Body of pancreas (tissue), 4 donors: ENCODE measurements around the gene DAGLB. TPM values are rescaled to one million over a fixed set of nuclear protein-coding genes. Genes with fewer than 3 reads are reported as not detected.
A peak's percentile ranks its signal among the peaks of the same experiment; 100 is the strongest.
"Not testable (repeated sequence)": the region's sequence is repeated elsewhere in the genome, so short reads cannot be mapped to it uniquely, and the experiment has no call there.

ENCODE experiments used
- ATAC-seq: fragments of 150-250 bp; one replicate; pipeline ENCODE4 v1.9.1; 2016
- DNase-seq, 4 donors: peaks; one replicate each; pipeline ENCODE4 v3.0.0-alpha.2; 2019
- H3K27ac ChIP-seq, 4 donors: fragments of 200-600 bp; sonication (generic); 1 replicate in 3 of 4; 2 replicates in 1 of 4; pipeline versions ENCODE4 v1.5.1 to v1.6.1; 2016 to 2019; ENCODE audit warnings: mild to moderate bottlenecking in 1 of 4, mixed read lengths in 1 of 4, moderate library complexity in 1 of 4
- H3K27me3 ChIP-seq, 2 donors: fragments of 200-600 bp; sonication (generic); one replicate each; pipeline ENCODE4 v1.6.0; 2016; ENCODE audit warnings: mild to moderate bottlenecking in 1 of 2
- H3K36me3 ChIP-seq, 2 donors: fragments of 200-600 bp; sonication (generic); replicated peaks in 1 of 2; 2 replicates each; pipeline ENCODE4 v1.5.1; 2016; ENCODE audit warnings: low read depth in 2 of 2; ENCODE audit not compliant: insufficient read depth in 1 of 2
- H3K4me1 ChIP-seq: fragments of 200-600 bp; sonication (generic); one replicate; pipeline ENCODE4 v1.6.0; 2016
- H3K4me3 ChIP-seq, 2 donors: fragments of 200-600 bp; sonication (generic); 1 replicate in 1 of 2; 2 replicates in 1 of 2; pipeline ENCODE4 v1.5.1; 2016 to 2019
- H3K9me3 ChIP-seq, 3 donors: fragments of 200-600 bp; sonication (generic); 1 replicate in 2 of 3; 2 replicates in 1 of 3; pipeline ENCODE4 v1.5.1; 2016
- CTCF ChIP-seq, 7 experiments: fragments of 450-650 bp in 4 of 7; fragments of 200-600 bp in 3 of 7; sonication (generic) in 3 of 7; IDR thresholded peaks; one replicate each; pipeline ENCODE4 v1.5.1; 2016 to 2019; ENCODE audit warnings: antibody characterized with exemption in 7 of 7
- POLR2A ChIP-seq, 3 donors: fragments of 450-650 bp; IDR thresholded peaks; one replicate each; pipeline ENCODE4 v1.6.1; 2016; ENCODE audit warnings: antibody characterized with exemption in 3 of 3, mild to moderate bottlenecking in 2 of 3
- WGBS, 2 donors: methylation state at CpG; one replicate each; pipeline ENCODE4 v1.1.5; 2017; 5-methylcytosine and 5-hydroxymethylcytosine counted together
- intact Hi-C: fragments of 100-400 bp; cut with DNase I; formaldehyde crosslinking; loops from one replicate; pipeline ENCODE4 v1.15.1; 2023
- total RNA-seq, 2 donors: library from RNA; depleted of rRNA; stranded (reverse); fragments of >200 nt; gene quantifications; one replicate each; pipeline ENCODE4 v1.1.0, GENCODE V29; 2016

DAGLB gene
- total RNA-seq, 2 donors from 2014 or later, result 7.8 to 34.6 TPM

GRCh38 chr7:6380310-6381095, 67.3 kb downstream of the DAGLB start:
- Histone ChIP-seq H3K27me3 (no peaks in the 10 kb centered on the region), H3K4me3 (no peak overlapping the region), H3K9me3 (no peaks in the 10 kb centered on the region), H3K4me1 (peaks cover 70% of the 10 kb centered on the region), H3K27ac (no peak overlapping the region), H3K36me3 (no peaks in the 10 kb centered on the region)
- ATAC-seq (no peak), DNase-seq (no peak)
- intact Hi-C loops, result no loop called here
- TF ChIP-seq CTCF (IDR thresholded peaks at IDR 0.05) (no peak), POLR2A (IDR thresholded peaks at IDR 0.05) (no peak)
- WGBS, 2 donors, result 82 to 95% methylated on average over 3 of the region's 3 CpGs

DNA sequence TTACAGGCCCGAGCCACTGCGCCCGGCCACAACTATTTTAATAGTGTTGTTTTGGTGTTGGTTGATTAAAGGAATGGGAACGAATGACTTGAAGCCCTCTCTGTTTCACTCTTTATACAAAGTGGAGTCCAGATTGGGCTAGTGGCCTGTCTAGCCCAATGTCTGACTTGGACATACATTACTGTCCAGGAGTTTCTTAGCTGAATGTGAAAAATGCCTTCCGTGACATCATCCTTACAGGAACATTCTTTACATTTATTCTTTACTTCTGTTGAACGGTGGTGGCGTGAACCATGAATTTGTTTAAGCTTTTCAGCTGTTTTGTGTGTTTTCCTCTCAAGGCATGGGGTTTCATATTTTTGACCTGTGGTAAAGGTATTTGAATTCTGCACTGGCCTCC, 67.9 kb downstream of the DAGLB start:
- WGBS, 2 donors, result 86 to 87% methylated on average over 7 of the region's 7 CpGs
- Histone ChIP-seq H3K9me3 (no peaks in the 10 kb centered on the region), H3K4me1 (peaks cover 64% of the 10 kb centered on the region), H3K27ac (no peak overlapping the region), H3K36me3 (no peaks in the 10 kb centered on the region), H3K4me3 (no peak overlapping the region), H3K27me3 (no peaks in the 10 kb centered on the region)
- intact Hi-C loops, result no loop called here
- TF ChIP-seq POLR2A (IDR thresholded peaks at IDR 0.05) (no peak), CTCF (IDR thresholded peaks at IDR 0.05) (no peak)
- no peak for ATAC-seq
- no peak for DNase-seq

DNA sequence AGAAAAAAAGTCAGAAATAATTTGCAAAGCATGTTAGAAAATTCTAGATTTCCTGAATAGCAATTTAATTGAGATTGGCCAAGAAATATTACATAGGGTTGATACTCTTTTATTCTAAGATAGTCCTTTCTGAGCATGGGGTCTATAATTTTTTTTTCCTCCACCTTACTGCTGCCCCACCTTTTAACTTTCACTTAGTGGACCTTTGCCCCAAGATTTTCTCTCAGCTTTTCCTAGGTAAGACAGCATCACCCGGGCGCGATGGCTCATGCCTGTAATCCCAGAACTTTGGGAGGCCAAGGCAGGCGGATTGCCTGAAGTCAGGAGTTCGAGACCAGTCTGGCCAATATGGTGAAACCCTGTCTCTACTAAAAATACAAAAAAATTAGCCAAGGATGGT, 69.2 kb downstream of the DAGLB start:
- intact Hi-C loops, H3K27me3 ChIP-seq, H3K27ac ChIP-seq, ATAC-seq, H3K4me3 ChIP-seq, H3K9me3 ChIP-seq, DNase-seq, H3K36me3 ChIP-seq: not testable (repeated sequence)
- peaks cover 56% of the 10 kb centered on the region for H3K4me1 ChIP-seq
- 89% methylated on average over 5 of the region's 5 CpGs for WGBS, 2 donors

GRCh38 chr7:6376820-6377219, 70.9 kb downstream of the DAGLB start:
- intact Hi-C loops, result no loop called here
- TF ChIP-seq POLR2A (IDR thresholded peaks at IDR 0.05), result no peak
- TF ChIP-seq CTCF (IDR thresholded peaks at IDR 0.05), result no peak
- DNase-seq, result no peak
- no peaks in the 10 kb centered on the region for H3K36me3 ChIP-seq
- peak overlapping the region in 2 of 4 donors; percentile 1 to 94 for H3K27ac ChIP-seq
- peaks cover 59% of the 10 kb centered on the region for H3K4me1 ChIP-seq
- H3K9me3 ChIP-seq, result no peaks in the 10 kb centered on the region
- ATAC-seq, result no peak
- H3K4me3 ChIP-seq, result no peak overlapping the region
- WGBS, 2 donors, result 38 to 40% methylated on average over 7 of the region's 7 CpGs
- no peaks in the 10 kb centered on the region for H3K27me3 ChIP-seq

DNA sequence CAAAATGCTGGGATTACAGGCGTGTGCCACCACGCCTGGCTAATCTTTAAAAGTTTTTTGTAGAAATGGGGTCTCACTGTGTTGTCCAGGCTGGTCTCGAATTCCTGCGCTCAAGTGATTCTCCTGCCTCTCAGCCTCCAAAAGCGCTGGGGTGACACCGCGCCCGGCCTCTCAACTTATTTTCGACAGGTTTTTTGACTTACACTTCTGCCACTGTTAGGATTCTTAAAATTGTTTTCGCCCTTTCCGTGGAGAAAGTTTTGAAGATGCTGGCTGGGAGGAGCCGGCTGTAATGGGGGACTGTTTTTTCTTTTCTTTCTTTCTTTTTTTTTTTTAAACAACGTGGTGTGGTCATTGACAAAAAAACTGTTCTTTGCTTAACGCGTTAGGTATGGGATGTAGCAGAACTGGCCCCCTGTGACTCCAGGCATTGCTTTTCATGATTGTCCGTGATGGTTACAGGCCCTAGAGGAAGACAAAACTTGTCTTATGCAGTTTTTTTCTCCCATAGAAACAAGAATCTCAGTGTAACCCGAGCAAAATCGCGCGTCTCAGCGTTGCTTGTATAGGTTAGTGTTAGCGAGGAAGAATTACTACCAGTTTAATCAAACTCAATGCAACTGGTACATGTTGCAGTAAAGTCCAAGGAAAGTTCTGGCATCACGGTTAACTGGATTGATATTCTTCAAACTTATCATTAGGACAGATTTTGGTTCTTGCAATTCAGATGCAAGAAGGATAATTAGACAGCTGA, 72.2 kb downstream of the DAGLB start:
- peak in 1 of 4 donors; percentile 20 for DNase-seq
- Histone ChIP-seq H3K4me3 (peak overlapping the region; percentile 47 to 75), H3K9me3 (no peaks in the 10 kb centered on the region), H3K27ac (peak overlapping the region; percentile 6 to 94 (median 88)), H3K36me3 (no peaks in the 10 kb centered on the region), H3K4me1 (peaks cover 49% of the 10 kb centered on the region), H3K27me3 (no peaks in the 10 kb centered on the region)
- no peak for ATAC-seq
- WGBS, 2 donors, result 4 to 5% methylated on average over 23 of the region's 23 CpGs
- intact Hi-C loops, result no loop called here
- no peak for TF ChIP-seq CTCF (IDR thresholded peaks at IDR 0.05)
- TF ChIP-seq POLR2A (IDR thresholded peaks at IDR 0.05), result no peak
